ENCODE data around the gene CST5. TPM values are rescaled to one million over a fixed set of nuclear protein-coding genes. Genes with fewer than 3 reads are reported as not detected.

The CST5 gene
- total and polyA plus RNA-seq, 2 experiments from 2014 or later, result not detected

DNA sequence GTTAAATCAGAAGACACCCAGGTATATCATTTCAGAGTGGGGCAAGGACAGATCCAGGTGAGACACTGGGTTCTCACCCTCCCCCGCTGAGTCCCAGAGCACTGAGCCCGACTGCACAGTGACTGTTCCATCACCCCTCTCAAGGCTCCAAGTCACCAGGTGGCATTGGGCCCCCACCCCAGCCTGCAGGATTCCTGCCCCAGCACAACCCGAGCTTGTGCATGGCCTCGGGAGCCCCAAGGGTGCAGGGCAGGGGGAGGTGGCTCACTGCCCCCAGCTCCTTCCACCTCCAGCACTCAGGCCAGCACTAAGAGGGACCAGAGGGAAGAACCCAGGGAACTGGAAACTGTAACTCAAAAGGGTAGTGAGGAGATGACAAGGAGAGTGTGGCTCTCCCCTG lies 39.3 kb upstream of the CST5 start (continued):
- TF ChIP-seq NANOG (IDR thresholded peaks at IDR 0.05; ENCODE audit: borderline replicate concordance) (no peak), ZNF331 (CRISPR knock-in tag; IDR thresholded peaks at IDR 0.05; ENCODE audit: low read depth) (no peak), CTCF (conservative IDR thresholded peaks at IDR 0.05; ENCODE audit: low read depth in 2 of 2) (no peak), CREB1 (CRISPR knock-in tag; IDR thresholded peaks at IDR 0.05; ENCODE audit: low read depth) (no peak)

DNA sequence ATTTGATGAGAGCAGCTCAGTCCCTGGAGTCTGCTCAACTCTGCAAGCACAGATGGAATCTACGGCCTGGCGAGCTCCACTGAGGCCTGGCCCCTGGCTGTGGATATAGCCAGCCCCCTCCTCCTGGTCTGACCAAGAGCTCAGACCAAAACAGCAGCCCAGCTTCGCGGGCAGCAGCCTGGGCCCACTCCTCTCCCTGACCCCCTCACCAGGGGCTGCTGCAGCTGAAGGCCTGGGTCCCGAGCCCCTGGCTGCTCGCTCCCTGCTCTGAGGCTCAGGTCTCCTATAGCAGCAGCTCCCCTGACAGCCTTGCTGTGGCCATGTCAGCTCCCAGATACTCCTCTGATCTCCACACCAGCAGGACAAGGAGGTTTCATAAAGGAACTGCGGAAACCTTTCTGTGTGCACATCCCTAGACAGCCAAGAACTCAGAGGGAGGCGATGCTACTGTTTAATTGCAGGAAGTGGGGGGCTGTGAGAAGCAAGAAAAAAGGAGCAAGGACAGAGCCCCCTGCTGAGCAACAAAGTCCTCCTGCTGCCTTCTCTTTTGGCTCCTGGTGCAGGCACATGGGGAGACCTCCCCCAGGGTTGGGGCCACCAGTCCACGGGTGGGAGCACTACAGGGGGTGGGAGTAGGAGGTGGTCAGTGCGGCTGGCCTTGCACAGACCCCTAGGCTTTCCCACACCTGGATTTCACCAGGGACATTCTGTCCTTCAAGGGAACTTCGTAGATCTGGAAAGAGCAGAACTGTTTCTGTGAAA lies 38.7 kb upstream of the CST5 start:
- Histone ChIP-seq H3F3A (replicated peaks; ENCODE audit: low read depth) (no peaks in the 10 kb centered on the region), H3K27me3 (ENCODE audit: insufficient read depth) (no peaks in the 10 kb centered on the region), H3K36me3 (ENCODE audit: insufficient read depth) (no peaks in the 10 kb centered on the region), H4K20me1 (replicated peaks; ENCODE audit: insufficient read depth) (no peaks in the 10 kb centered on the region), H2AFZ (no peak overlapping the region), H3K27ac (ENCODE audit: low read depth) (no peak overlapping the region), H3K4me1 (ENCODE audit: insufficient read depth) (peaks cover 6% of the 10 kb centered on the region; the same call in 1 of the 2 replicates), H3K4me2 (no peak overlapping the region), H3K79me2 (replicated peaks; ENCODE audit: insufficient read depth) (no peaks in the 10 kb centered on the region), H3K9me2 (ENCODE audit: insufficient read depth) (no peaks in the 10 kb centered on the region), H3K4me3 (no peak overlapping the region)
- no peak for DNase-seq (ENCODE audit: low spot score)
- no peaks in the 10 kb centered on the region for H3K9me3 Mint-ChIP-seq
- no peak overlapping the region for H3K27ac Mint-ChIP-seq
- ATAC-seq, result no peak; the same call in 2 of the 3 replicates
- peaks cover 3% of the 10 kb centered on the region for H3K27me3 Mint-ChIP-seq (ENCODE audit: insufficient read depth, low read depth, poor library complexity)
- peaks cover 6% of the 10 kb centered on the region for H3K4me1 Mint-ChIP-seq
- no peak overlapping the region for H3K4me3 Mint-ChIP-seq
- H3K36me3 Mint-ChIP-seq (ENCODE audit: low read depth), result no peaks in the 10 kb centered on the region; the same call in 2 of the 3 replicates
- TF ChIP-seq EZH2phosphoT487 (IDR thresholded peaks at IDR 0.05; ENCODE audit: unreplicated experiment), result no peak
- TF ChIP-seq NANOG (IDR thresholded peaks at IDR 0.05; ENCODE audit: borderline replicate concordance), result no peak
- TF ChIP-seq STAT1 (IDR thresholded peaks at IDR 0.05; ENCODE audit: unreplicated experiment), result no peak
- TF ChIP-seq, protein P1, sequence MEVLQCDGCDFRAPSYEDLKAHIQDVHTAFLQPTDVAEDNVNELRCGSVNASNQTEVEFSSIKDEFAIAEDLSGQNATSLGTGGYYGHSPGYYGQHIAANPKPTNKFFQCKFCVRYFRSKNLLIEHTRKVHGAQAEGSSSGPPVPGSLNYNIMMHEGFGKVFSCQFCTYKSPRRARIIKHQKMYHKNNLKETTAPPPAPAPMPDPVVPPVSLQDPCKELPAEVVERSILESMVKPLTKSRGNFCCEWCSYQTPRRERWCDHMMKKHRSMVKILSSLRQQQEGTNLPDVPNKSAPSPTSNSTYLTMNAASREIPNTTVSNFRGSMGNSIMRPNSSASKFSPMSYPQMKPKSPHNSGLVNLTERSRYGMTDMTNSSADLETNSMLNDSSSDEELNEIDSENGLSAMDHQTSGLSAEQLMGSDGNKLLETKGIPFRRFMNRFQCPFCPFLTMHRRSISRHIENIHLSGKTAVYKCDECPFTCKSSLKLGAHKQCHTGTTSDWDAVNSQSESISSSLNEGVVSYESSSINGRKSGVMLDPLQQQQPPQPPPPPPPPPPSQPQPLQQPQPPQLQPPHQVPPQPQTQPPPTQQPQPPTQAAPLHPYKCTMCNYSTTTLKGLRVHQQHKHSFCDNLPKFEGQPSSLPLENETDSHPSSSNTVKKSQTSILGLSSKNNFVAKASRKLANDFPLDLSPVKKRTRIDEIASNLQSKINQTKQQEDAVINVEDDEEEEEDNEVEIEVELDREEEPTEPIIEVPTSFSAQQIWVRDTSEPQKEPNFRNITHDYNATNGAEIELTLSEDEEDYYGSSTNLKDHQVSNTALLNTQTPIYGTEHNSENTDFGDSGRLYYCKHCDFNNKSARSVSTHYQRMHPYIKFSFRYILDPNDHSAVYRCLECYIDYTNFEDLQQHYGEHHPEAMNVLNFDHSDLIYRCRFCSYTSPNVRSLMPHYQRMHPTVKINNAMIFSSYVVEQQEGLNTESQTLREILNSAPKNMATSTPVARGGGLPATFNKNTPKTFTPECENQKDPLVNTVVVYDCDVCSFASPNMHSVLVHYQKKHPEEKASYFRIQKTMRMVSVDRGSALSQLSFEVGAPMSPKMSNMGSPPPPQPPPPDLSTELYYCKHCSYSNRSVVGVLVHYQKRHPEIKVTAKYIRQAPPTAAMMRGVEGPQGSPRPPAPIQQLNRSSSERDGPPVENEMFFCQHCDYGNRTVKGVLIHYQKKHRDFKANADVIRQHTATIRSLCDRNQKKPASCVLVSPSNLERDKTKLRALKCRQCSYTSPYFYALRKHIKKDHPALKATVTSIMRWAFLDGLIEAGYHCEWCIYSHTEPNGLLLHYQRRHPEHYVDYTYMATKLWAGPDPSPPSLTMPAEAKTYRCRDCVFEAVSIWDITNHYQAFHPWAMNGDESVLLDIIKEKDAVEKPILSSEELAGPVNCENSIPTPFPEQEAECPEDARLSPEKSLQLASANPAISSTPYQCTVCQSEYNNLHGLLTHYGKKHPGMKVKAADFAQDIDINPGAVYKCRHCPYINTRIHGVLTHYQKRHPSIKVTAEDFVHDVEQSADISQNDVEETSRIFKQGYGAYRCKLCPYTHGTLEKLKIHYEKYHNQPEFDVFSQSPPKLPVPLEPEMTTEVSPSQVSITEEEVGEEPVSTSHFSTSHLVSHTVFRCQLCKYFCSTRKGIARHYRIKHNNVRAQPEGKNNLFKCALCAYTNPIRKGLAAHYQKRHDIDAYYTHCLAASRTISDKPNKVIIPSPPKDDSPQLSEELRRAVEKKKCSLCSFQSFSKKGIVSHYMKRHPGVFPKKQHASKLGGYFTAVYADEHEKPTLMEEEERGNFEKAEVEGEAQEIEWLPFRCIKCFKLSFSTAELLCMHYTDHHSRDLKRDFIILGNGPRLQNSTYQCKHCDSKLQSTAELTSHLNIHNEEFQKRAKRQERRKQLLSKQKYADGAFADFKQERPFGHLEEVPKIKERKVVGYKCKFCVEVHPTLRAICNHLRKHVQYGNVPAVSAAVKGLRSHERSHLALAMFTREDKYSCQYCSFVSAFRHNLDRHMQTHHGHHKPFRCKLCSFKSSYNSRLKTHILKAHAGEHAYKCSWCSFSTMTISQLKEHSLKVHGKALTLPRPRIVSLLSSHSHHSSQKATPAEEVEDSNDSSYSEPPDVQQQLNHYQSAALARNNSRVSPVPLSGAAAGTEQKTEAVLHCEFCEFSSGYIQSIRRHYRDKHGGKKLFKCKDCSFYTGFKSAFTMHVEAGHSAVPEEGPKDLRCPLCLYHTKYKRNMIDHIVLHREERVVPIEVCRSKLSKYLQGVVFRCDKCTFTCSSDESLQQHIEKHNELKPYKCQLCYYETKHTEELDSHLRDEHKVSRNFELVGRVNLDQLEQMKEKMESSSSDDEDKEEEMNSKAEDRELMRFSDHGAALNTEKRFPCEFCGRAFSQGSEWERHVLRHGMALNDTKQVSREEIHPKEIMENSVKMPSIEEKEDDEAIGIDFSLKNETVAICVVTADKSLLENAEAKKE (CRISPR knock-in tag; IDR thresholded peaks at IDR 0.05), result no peak
- TF ChIP-seq, protein P2, sequence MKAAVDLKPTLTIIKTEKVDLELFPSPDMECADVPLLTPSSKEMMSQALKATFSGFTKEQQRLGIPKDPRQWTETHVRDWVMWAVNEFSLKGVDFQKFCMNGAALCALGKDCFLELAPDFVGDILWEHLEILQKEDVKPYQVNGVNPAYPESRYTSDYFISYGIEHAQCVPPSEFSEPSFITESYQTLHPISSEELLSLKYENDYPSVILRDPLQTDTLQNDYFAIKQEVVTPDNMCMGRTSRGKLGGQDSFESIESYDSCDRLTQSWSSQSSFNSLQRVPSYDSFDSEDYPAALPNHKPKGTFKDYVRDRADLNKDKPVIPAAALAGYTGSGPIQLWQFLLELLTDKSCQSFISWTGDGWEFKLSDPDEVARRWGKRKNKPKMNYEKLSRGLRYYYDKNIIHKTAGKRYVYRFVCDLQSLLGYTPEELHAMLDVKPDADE (IDR thresholded peaks at IDR 0.05), result no peak
- no peak for TF ChIP-seq CREB1 (CRISPR knock-in tag; IDR thresholded peaks at IDR 0.05; ENCODE audit: low read depth)
- TF ChIP-seq JUNB (IDR thresholded peaks at IDR 0.05; ENCODE audit: unreplicated experiment), result no peak
- TF ChIP-seq CTCF (conservative IDR thresholded peaks at IDR 0.05; ENCODE audit: low read depth in 2 of 2), result no peak
- no peak for TF ChIP-seq ZNF114 (CRISPR knock-in tag; IDR thresholded peaks at IDR 0.05)
- no peak for TF ChIP-seq ZNF331 (CRISPR knock-in tag; IDR thresholded peaks at IDR 0.05; ENCODE audit: low read depth)
